Transverse colon (tissue), 3 donors: ENCODE measurements around the gene SMIM11.

Experiments
- POLR2A ChIP-seq: fragments of 450-650 bp; IDR thresholded peaks from one replicate; pipeline ENCODE4 v1.6.1; 2016; ENCODE audit warnings: antibody characterized with exemption, mild to moderate bottlenecking, moderate library complexity
- TF ChIP-seq, protein P1 (sequence below), 5 experiments: fragments of 200-600 bp in 3 of 5; fragments of 450-650 bp in 2 of 5; sonication (generic) in 3 of 5; IDR thresholded peaks; 1 replicate in 2 of 5; 2 replicates in 3 of 5; pipeline ENCODE4 v1.5.1; 2016 to 2017; ENCODE audit warnings: antibody characterized with exemption in 5 of 5, inconsistent platforms in 3 of 5, mild to moderate bottlenecking in 2 of 5, moderate library complexity in 1 of 5

DNA sequence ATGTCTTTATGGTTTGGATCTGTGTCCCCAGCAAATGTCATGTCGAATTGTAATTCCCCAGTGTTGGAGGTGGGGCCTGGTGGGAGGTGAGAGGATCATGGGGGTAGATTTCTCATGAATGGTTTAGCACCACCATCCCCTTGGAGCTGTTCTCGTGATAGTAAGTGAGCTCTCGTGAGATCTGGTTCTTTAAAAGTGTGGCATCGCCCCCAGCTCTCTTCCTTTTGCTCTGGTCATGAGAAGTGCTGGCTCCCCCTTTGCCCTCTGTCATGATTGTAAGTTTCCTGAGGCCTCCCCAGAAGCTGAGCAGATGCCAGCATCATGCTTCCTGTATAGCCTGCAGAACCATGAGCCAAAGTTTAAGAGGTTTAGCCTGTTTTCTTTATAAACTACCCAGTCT is 22.8 kb upstream of the SMIM11 start:
- TF ChIP-seq, protein P1, sequence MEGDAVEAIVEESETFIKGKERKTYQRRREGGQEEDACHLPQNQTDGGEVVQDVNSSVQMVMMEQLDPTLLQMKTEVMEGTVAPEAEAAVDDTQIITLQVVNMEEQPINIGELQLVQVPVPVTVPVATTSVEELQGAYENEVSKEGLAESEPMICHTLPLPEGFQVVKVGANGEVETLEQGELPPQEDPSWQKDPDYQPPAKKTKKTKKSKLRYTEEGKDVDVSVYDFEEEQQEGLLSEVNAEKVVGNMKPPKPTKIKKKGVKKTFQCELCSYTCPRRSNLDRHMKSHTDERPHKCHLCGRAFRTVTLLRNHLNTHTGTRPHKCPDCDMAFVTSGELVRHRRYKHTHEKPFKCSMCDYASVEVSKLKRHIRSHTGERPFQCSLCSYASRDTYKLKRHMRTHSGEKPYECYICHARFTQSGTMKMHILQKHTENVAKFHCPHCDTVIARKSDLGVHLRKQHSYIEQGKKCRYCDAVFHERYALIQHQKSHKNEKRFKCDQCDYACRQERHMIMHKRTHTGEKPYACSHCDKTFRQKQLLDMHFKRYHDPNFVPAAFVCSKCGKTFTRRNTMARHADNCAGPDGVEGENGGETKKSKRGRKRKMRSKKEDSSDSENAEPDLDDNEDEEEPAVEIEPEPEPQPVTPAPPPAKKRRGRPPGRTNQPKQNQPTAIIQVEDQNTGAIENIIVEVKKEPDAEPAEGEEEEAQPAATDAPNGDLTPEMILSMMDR (IDR thresholded peaks at IDR 0.05) = no peak
- TF ChIP-seq POLR2A = no peak
